ENCODE data around the gene ZBP1.

DNA sequence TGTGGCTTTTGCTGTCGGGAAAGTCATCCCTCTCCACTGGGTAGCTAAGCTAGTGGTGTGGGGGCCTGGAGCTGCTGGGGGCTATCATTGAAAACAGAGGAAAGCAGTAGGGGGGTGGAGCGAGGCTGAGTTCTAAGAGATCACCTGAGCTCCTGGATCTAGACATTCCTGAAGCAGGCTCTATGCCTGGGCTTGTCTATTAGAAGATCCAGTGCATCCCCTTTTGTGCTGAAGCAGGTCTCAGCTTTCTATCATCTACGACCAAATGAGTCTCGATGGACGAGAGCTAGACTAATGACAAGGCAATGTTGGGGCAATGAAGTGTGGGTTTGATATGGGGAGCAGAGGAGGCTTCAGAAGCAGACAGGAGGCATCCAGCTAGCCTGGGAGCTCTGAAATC is 18.5 kb downstream of the ZBP1 start:
- TF ChIP-seq, protein P1, sequence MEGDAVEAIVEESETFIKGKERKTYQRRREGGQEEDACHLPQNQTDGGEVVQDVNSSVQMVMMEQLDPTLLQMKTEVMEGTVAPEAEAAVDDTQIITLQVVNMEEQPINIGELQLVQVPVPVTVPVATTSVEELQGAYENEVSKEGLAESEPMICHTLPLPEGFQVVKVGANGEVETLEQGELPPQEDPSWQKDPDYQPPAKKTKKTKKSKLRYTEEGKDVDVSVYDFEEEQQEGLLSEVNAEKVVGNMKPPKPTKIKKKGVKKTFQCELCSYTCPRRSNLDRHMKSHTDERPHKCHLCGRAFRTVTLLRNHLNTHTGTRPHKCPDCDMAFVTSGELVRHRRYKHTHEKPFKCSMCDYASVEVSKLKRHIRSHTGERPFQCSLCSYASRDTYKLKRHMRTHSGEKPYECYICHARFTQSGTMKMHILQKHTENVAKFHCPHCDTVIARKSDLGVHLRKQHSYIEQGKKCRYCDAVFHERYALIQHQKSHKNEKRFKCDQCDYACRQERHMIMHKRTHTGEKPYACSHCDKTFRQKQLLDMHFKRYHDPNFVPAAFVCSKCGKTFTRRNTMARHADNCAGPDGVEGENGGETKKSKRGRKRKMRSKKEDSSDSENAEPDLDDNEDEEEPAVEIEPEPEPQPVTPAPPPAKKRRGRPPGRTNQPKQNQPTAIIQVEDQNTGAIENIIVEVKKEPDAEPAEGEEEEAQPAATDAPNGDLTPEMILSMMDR (IDR thresholded peaks at IDR 0.05; ENCODE audit: low read depth, low read length, poor library complexity, severe bottlenecking), result no peak
- no peak for TF ChIP-seq EZH2phosphoT487 (IDR thresholded peaks at IDR 0.05; ENCODE audit: borderline replicate concordance, low read length)
